GM19467 (cell line): Measurements from ENCODE around the gene TRRAP.

Experiments used
- ATAC-seq: cut with Tn5 transposase; IDR thresholded peaks from one replicate; pipeline ENCODE4 v1.9.1; 2021; ENCODE audit warnings: mild to moderate bottlenecking, moderate library complexity; ENCODE audit not compliant: unreplicated experiment

TRRAP gene

GRCh38 chr7:99021941-99022560, 143.7 kb downstream of the TRRAP start:
- no peak for ATAC-seq

GRCh38 chr7:99024066-99024465, 145.7 kb downstream of the TRRAP start:
- ATAC-seq, result no peak

GRCh38 chr7:99027241-99027640, 148.9 kb downstream of the TRRAP start:
- ATAC-seq, result no peak

GRCh38 chr7:99027841-99028240, 149.5 kb downstream of the TRRAP start:
- no peak for ATAC-seq

DNA sequence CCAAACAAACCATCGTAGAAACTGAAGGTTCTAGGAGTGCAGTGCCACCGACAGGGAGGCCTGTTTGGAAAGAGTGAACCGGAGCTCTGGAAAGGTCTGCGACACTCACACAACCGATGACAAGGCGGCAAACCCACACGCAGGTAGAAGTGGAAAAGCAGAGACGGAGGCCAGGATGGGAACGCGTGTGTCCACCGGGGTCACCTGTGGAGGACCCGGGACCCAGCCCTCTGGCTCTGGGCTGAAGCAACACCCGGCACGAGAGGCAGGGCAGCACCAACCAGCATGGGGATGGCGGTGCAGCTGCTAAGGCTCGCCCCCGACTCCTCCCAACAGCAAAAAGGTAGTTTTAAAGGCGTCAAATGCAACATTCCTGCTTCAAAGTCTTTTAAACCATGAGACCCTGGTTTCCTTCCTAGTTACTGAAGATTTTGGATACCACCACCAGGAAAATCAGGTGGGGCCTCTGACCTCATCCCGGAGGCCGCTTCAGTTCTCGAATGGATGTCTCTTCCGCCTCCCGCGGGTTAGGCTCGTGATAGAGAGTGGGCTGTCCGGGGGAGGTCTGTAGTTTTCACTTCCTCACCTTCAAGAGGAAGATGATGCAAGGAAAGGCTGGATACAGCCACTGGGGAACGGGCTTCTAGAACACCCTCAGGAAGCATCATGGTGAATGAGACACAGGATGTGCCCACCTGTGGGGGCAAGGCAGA, 150.1 kb downstream of the TRRAP start:
- ATAC-seq, result no peak

GRCh38 chr7:99029466-99030435, 151.4 kb downstream of the TRRAP start:
- no peak for ATAC-seq

GRCh38 chr7:99030457-99030856, 152.1 kb downstream of the TRRAP start:
- ATAC-seq, result no peak

DNA sequence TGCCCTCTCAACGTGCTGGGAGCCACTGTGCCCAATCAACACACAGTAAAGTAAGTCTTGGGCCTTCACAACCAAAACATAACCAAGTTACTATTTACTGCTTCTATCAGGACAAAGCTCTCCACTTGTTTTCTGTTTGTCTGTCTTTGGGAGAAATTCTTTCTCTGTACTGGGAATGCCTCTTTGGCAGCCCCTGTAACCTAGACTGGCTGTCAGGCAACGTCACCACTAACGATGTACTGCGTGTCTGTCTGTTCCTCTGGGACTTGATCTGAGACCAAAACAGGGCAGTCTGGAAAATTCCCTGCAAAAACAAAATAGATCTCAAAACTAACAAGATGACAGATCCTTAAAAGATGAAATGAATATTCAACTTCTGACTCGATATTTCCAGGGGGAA, 152.6 kb downstream of the TRRAP start:
- no peak for ATAC-seq

DNA sequence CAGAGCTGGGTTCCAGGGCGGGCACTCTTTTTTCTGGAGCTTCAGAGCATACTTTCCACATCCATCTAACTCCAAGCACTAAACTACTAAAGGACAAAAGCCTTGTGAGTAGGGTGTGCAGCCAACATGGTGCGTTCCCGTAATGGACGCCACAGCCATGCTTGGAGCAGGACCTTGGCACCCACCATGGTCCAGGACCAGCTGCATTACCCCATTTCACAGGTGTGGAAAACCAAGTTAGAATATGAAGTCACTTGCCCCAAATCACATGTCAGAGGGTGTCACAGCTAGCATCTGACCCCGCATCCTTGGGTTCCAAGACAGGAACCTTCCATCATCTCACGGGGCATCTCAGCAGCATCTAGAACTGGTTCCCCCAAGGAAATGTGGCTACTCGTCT, 153.2 kb downstream of the TRRAP start:
- no peak for ATAC-seq

DNA sequence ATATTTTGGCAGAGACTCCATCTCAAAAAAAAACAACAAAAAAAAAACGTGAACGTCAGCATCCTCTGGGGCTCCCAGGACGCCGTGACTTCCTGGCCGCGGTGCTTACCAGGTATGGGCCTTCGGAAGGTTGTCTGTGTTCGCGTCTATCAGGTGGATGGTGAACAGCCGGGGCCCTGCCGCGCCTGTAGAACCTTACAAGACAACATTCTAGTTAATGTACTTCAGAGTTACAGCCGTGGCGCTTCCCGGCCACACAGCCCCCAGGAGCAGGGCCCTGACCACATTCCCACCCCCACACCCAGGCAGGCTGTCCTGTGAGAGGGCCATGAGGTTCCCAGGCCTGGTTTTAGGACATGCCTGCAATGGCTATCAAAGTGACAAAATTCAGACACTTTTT, 154.6 kb downstream of the TRRAP start:
- no peak for ATAC-seq

GRCh38 chr7:99033765-99034164, 155.4 kb downstream of the TRRAP start:
- no peak for ATAC-seq

- ATAC-seq, result no peak
Measured at GRCh38 chr7:99034932-99035722, 156.8 kb downstream of the TRRAP start.

GRCh38 chr7:99035723-99036545, 157.6 kb downstream of the TRRAP start:
- ATAC-seq, result no peak

GRCh38 chr7:99036546-99037111, 158.3 kb downstream of the TRRAP start:
- ATAC-seq, result no peak

GRCh38 chr7:99037327-99037940, 159.1 kb downstream of the TRRAP start:
- no peak for ATAC-seq

GRCh38 chr7:99038086-99038855, 159.9 kb downstream of the TRRAP start:
- ATAC-seq, result no peak

GRCh38 chr7:99039384-99039891, 161.1 kb downstream of the TRRAP start:
- ATAC-seq, result no peak
